NCI-H2196 treated with DMSO at 0.1 percent for 48 hours (cell line): Measurements from ENCODE around the gene FBXO33.

Experiments
- DNase-seq: peaks from one replicate; lab custom pipeline; 2025; ENCODE audit not compliant: unreplicated experiment; lab: John Stamatoyannopoulos, UW

FBXO33 gene

GRCh38 chr14:39431416-39432178, 636 bp downstream of the FBXO33 start:
- no peak for DNase-seq

- no peak for DNase-seq
These were observed 1.3 kb downstream of the FBXO33 start for GRCh38 chr14:39430762-39431415.

GRCh38 chr14:39428118-39428517, 4.1 kb downstream of the FBXO33 start:
- no peak for DNase-seq

- peak; percentile 43 for DNase-seq
These were observed 5.6 kb downstream of the FBXO33 start for GRCh38 chr14:39426605-39427004.

GRCh38 chr14:39425947-39426346, 6.3 kb downstream of the FBXO33 start:
- DNase-seq = no peak

- DNase-seq = no peak
These were observed 8.4 kb downstream of the FBXO33 start for GRCh38 chr14:39423793-39424192.

GRCh38 chr14:39422243-39422642, 10.0 kb downstream of the FBXO33 start:
- DNase-seq = no peak

- DNase-seq = no peak
These were observed 13.0 kb downstream of the FBXO33 start for GRCh38 chr14:39419272-39419671.

GRCh38 chr14:39417014-39417413, 15.2 kb downstream of the FBXO33 start:
- no peak for DNase-seq

GRCh38 chr14:39416072-39416471, 16.2 kb downstream of the FBXO33 start:
- no peak for DNase-seq

GRCh38 chr14:39406560-39406959, 25.7 kb downstream of the FBXO33 start:
- DNase-seq = no peak

GRCh38 chr14:39398382-39398781, 33.9 kb downstream of the FBXO33 start:
- DNase-seq = no peak

- DNase-seq = no peak
These were observed 35.8 kb downstream of the FBXO33 start for GRCh38 chr14:39396448-39396847.

GRCh38 chr14:39395555-39396254, 36.5 kb downstream of the FBXO33 start:
- no peak for DNase-seq

- DNase-seq = no peak
These were observed 38.9 kb downstream of the FBXO33 start for GRCh38 chr14:39393289-39393688.

- no peak for DNase-seq
These were observed 48.1 kb downstream of the FBXO33 start for GRCh38 chr14:39384177-39384576.

GRCh38 chr14:39383741-39384140, 48.5 kb downstream of the FBXO33 start:
- DNase-seq = no peak

- no peak for DNase-seq
These were observed 49.1 kb downstream of the FBXO33 start for GRCh38 chr14:39383026-39383660.

GRCh38 chr14:39382463-39382862, 49.8 kb downstream of the FBXO33 start:
- DNase-seq = no peak

GRCh38 chr14:39381366-39381765, 50.9 kb downstream of the FBXO33 start:
- DNase-seq = no peak

- no peak for DNase-seq
These were observed 55.4 kb downstream of the FBXO33 start for GRCh38 chr14:39376667-39377403.
